GM23338 (cell line): ENCODE measurements around the gene KIF18B. TPM values are rescaled to one million over a fixed set of nuclear protein-coding genes. Genes with fewer than 3 reads are reported as not detected.

Experiments used
- ATAC-seq: fragments of 200-7000 bp; cut with Tn5 transposase; 3 replicates; pipeline ENCODE4 v1.9.1; 2020
- DNase-seq: peaks from one replicate; pipeline ENCODE4 v3.0.0-alpha.2; 2015; ENCODE audit warnings: low spot score
- H2AFZ ChIP-seq: fragments of 200-600 bp; sonication (generic); 2 replicates; pipeline ENCODE4 v1.8.0; 2016; ENCODE audit warnings: antibody characterized with exemption, mild to moderate bottlenecking, moderate library complexity
- H3F3A ChIP-seq: fragments of 200-600 bp; sonication (generic); replicated peaks from 2 replicates; pipeline ENCODE4 v1.8.0; 2017; ENCODE audit warnings: antibody characterized with exemption, mixed run types, low read depth
- H3K27ac ChIP-seq: fragments of 200-600 bp; sonication (generic); 2 replicates; pipeline ENCODE4 v1.6.1; 2016; ENCODE audit warnings: low read depth
- H3K27me3 ChIP-seq: fragments of 200-600 bp; sonication (generic); 2 replicates; pipeline ENCODE4 v1.8.0; 2016; ENCODE audit warnings: mild to moderate bottlenecking, mixed run types, moderate library complexity; ENCODE audit not compliant: insufficient read depth
- H3K36me3 ChIP-seq: fragments of 200-600 bp; sonication (generic); 2 replicates; pipeline ENCODE4 v1.8.0; 2016; ENCODE audit warnings: mild to moderate bottlenecking; ENCODE audit not compliant: insufficient read depth
- H3K4me1 ChIP-seq: fragments of 200-600 bp; sonication (generic); 2 replicates; pipeline ENCODE4 v1.8.0; 2016; ENCODE audit warnings: mild to moderate bottlenecking, moderate library complexity; ENCODE audit not compliant: insufficient read depth
- H3K4me2 ChIP-seq: fragments of 200-600 bp; sonication (generic); 2 replicates; pipeline ENCODE4 v1.7.1; 2017; ENCODE audit warnings: mixed run types
- H3K4me3 ChIP-seq: fragments of 200-600 bp; sonication (generic); 2 replicates; pipeline ENCODE4 v1.6.1; 2016; ENCODE audit warnings: mixed run types
- H3K79me2 ChIP-seq: fragments of 200-600 bp; sonication (generic); replicated peaks from 2 replicates; pipeline ENCODE4 v1.8.0; 2017; ENCODE audit warnings: mild to moderate bottlenecking; ENCODE audit not compliant: insufficient read depth
- H3K9me2 ChIP-seq: fragments of 200-600 bp; sonication (generic); 2 replicates; pipeline ENCODE4 v1.8.0; 2017; ENCODE audit not compliant: insufficient read depth
- H4K20me1 ChIP-seq: fragments of 200-600 bp; sonication (generic); replicated peaks from 2 replicates; pipeline ENCODE4 v1.8.0; 2017; ENCODE audit warnings: mild to moderate bottlenecking; ENCODE audit not compliant: insufficient read depth
- H3K27ac Mint-ChIP-seq: 2 replicates; pipeline ENCODE4 v1.8.0; 2020; ENCODE audit warnings: inconsistent platforms, mild to moderate bottlenecking, moderate library complexity, mixed read lengths
- H3K27me3 Mint-ChIP-seq: 3 replicates; pipeline ENCODE4 v1.8.0; 2022; ENCODE audit warnings: low read depth, mild to moderate bottlenecking, moderate library complexity, mixed read lengths, inconsistent platforms; ENCODE audit not compliant: insufficient read depth, poor library complexity
- H3K36me3 Mint-ChIP-seq: 3 replicates; pipeline ENCODE4 v1.8.0; 2021; ENCODE audit warnings: low read depth, mild to moderate bottlenecking, inconsistent platforms, moderate library complexity, mixed read lengths
- H3K4me1 Mint-ChIP-seq: 3 replicates; pipeline ENCODE4 v1.8.0; 2020; ENCODE audit warnings: mild to moderate bottlenecking, inconsistent platforms, mixed read lengths
- H3K4me3 Mint-ChIP-seq: 3 replicates; pipeline ENCODE4 v1.8.0; 2021; ENCODE audit warnings: moderate library complexity, mild to moderate bottlenecking, inconsistent platforms, mixed read lengths
- H3K9me3 Mint-ChIP-seq: 3 replicates; pipeline ENCODE4 v1.8.0; 2020; ENCODE audit warnings: moderate library complexity, mild to moderate bottlenecking, inconsistent platforms, mixed read lengths
- CREB1 ChIP-seq: fragments of 250-450 bp; sonication (Bioruptor Pico); IDR thresholded peaks from 2 replicates; pipeline ENCODE4 v1.5.0; 2020; ENCODE audit warnings: low read depth, mild to moderate bottlenecking, moderate library complexity
- EZH2phosphoT487 ChIP-seq: fragments of 200-600 bp; sonication (generic); IDR thresholded peaks from one replicate; pipeline ENCODE4 v1.8.1; 2018; ENCODE audit warnings: antibody characterized with exemption; ENCODE audit not compliant: unreplicated experiment
- JUNB ChIP-seq: IDR thresholded peaks from one replicate; pipeline ENCODE4 v1.6.1; 2016; ENCODE audit warnings: antibody characterized with exemption; ENCODE audit not compliant: unreplicated experiment
- NANOG ChIP-seq: IDR thresholded peaks from 2 replicates; pipeline ENCODE4 v1.6.1; 2016; ENCODE audit warnings: antibody characterized with exemption, borderline replicate concordance
- POLR2AphosphoS5 ChIP-seq: IDR thresholded peaks from 2 replicates; pipeline ENCODE4 v1.6.1; 2016; ENCODE audit warnings: antibody characterized with exemption, low read depth
- STAT1 ChIP-seq: IDR thresholded peaks from one replicate; pipeline ENCODE4 v1.6.1; 2016; ENCODE audit warnings: antibody characterized with exemption; ENCODE audit not compliant: unreplicated experiment
- ZNF114 ChIP-seq: fragments of 250-450 bp; sonication (Bioruptor Pico); IDR thresholded peaks from 2 replicates; pipeline ENCODE4 v1.5.0; 2020; ENCODE audit warnings: mild to moderate bottlenecking, moderate library complexity
- polyA plus RNA-seq: library from polyadenylated mRNA; unstranded; fragments of >200 nt; fragmentation: Nextera tagmentation; extraction: Ambion mirVana; gene quantifications from 2 replicates; pipeline ENCODE4 v1.2.1, GENCODE V29; 2016
- total RNA-seq: library from RNA; depleted of rRNA; stranded (reverse); fragments of >200 nt; shearing (Covaris generic); gene quantifications from 2 replicates; pipeline ENCODE4 v1.2.3, GENCODE V29; 2014
- TF ChIP-seq, protein P1 (sequence below): fragments of 250-450 bp; sonication (Bioruptor Pico); IDR thresholded peaks from 2 replicates; pipeline ENCODE4 v1.5.0; 2020; ENCODE audit warnings: mild to moderate bottlenecking, moderate library complexity
- TF ChIP-seq, protein P2 (sequence below): IDR thresholded peaks from one replicate; pipeline ENCODE4 v1.6.1; 2018; ENCODE audit warnings: antibody characterized with exemption; ENCODE audit not compliant: unreplicated experiment
- TF ChIP-seq, protein P3 (sequence below), 2 experiments: fragments of 200-600 bp in 1 of 2; sonication (generic) in 1 of 2; conservative IDR thresholded peaks; 2 replicates each; pipeline versions ENCODE4 v1.5.1 to v1.6.1; 2016 to 2017; ENCODE audit warnings: antibody characterized with exemption in 2 of 2, low read depth in 2 of 2, mild to moderate bottlenecking in 2 of 2, moderate library complexity in 1 of 2

KIF18B gene
- total and polyA plus RNA-seq, 2 experiments from 2014 or later, result 14.1 to 28.4 TPM

DNA sequence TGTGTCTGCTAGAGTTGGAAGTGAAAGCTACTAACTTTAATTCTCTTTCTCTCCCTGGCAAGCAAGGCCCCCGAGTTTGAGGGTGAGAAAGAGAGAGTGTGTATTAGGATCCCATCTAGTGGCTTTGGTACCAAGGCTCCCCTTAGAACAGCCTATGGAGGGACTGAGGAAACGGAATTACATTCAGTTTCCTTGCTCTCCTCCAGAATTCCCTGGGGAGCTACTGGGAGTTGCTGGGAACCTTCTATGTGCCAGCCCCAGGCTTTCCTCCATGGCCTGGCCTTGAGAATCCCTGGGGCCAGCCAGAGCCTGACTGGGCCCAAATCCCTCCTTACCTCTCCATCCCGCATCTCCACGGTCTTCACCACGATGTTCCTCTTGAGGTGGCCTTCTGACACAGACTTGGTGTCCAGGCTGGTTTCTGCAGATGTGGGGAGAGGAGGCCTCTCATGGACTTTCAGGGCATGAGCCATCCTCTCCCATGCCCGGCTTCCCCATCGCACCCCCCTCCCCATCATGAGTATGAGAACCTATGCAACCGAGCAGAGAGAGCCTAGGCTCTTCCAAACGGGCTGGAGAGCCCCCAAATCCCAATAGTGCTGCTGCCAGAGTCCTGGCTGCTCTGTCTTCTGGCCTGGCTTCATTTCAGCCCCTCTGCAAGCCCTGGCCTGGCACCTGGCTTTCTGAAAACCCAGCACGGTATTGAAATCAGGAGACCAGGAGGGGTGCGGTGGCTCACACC is 39.7 kb downstream of the KIF18B start (continued):
- TF ChIP-seq, protein P1, sequence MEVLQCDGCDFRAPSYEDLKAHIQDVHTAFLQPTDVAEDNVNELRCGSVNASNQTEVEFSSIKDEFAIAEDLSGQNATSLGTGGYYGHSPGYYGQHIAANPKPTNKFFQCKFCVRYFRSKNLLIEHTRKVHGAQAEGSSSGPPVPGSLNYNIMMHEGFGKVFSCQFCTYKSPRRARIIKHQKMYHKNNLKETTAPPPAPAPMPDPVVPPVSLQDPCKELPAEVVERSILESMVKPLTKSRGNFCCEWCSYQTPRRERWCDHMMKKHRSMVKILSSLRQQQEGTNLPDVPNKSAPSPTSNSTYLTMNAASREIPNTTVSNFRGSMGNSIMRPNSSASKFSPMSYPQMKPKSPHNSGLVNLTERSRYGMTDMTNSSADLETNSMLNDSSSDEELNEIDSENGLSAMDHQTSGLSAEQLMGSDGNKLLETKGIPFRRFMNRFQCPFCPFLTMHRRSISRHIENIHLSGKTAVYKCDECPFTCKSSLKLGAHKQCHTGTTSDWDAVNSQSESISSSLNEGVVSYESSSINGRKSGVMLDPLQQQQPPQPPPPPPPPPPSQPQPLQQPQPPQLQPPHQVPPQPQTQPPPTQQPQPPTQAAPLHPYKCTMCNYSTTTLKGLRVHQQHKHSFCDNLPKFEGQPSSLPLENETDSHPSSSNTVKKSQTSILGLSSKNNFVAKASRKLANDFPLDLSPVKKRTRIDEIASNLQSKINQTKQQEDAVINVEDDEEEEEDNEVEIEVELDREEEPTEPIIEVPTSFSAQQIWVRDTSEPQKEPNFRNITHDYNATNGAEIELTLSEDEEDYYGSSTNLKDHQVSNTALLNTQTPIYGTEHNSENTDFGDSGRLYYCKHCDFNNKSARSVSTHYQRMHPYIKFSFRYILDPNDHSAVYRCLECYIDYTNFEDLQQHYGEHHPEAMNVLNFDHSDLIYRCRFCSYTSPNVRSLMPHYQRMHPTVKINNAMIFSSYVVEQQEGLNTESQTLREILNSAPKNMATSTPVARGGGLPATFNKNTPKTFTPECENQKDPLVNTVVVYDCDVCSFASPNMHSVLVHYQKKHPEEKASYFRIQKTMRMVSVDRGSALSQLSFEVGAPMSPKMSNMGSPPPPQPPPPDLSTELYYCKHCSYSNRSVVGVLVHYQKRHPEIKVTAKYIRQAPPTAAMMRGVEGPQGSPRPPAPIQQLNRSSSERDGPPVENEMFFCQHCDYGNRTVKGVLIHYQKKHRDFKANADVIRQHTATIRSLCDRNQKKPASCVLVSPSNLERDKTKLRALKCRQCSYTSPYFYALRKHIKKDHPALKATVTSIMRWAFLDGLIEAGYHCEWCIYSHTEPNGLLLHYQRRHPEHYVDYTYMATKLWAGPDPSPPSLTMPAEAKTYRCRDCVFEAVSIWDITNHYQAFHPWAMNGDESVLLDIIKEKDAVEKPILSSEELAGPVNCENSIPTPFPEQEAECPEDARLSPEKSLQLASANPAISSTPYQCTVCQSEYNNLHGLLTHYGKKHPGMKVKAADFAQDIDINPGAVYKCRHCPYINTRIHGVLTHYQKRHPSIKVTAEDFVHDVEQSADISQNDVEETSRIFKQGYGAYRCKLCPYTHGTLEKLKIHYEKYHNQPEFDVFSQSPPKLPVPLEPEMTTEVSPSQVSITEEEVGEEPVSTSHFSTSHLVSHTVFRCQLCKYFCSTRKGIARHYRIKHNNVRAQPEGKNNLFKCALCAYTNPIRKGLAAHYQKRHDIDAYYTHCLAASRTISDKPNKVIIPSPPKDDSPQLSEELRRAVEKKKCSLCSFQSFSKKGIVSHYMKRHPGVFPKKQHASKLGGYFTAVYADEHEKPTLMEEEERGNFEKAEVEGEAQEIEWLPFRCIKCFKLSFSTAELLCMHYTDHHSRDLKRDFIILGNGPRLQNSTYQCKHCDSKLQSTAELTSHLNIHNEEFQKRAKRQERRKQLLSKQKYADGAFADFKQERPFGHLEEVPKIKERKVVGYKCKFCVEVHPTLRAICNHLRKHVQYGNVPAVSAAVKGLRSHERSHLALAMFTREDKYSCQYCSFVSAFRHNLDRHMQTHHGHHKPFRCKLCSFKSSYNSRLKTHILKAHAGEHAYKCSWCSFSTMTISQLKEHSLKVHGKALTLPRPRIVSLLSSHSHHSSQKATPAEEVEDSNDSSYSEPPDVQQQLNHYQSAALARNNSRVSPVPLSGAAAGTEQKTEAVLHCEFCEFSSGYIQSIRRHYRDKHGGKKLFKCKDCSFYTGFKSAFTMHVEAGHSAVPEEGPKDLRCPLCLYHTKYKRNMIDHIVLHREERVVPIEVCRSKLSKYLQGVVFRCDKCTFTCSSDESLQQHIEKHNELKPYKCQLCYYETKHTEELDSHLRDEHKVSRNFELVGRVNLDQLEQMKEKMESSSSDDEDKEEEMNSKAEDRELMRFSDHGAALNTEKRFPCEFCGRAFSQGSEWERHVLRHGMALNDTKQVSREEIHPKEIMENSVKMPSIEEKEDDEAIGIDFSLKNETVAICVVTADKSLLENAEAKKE (CRISPR knock-in tag), result no peak
- TF ChIP-seq ZNF114, result no peak

DNA sequence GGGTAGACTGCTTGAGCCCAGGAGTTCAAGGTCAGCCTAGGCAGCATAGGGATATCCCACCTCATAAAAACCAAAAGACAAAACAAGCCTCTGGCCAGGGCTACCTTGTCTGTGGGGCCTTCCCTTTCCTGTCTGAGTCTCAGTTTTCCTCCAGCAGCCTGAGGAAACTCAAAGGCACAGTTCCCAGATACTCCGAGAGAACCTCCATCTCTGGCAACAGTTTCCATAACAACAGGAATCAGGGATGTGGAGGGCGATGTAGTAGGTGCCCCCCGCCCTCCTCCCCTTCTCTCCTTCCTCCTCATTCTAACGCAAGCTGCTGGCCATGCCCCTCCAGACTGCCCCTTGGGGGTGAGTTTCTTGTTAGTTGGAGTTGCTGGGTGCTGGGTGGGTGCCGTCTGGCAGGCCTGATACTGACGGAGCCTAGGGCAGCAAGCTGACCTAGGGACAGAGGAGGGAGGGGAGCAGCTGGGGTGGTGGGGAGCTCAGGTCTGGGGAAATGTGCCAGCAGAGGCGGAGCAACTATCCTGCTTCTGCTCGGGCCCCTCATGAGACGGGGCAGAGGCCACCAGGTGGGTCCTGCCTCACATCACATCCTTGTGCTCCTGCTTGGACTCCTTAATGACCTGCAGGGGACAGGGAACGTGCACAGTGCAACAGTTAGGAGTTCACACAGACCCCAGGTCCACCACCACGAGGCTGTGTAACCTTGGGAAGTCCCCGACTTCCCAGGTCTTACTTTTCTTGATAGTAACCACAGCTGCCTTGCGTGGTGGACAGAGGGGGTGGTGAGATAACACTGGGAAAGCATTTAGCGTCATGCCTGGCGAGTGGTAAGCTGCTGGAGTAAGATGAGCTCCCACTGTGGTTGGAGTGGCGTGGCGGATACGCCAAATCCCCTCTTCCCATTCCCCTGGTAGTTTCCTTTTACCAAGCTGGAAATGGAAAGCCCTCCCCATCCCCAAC is 40.5 kb downstream of the KIF18B start:
- Mint-ChIP-seq H3K36me3 (no peaks in the 10 kb centered on the region), H3K4me1 (peaks cover 17% of the 10 kb centered on the region), H3K27ac (no peak overlapping the region), H3K9me3 (no peaks in the 10 kb centered on the region), H3K27me3 (peaks cover 22% of the 10 kb centered on the region), H3K4me3 (no peak overlapping the region)
- H2AFZ ChIP-seq, result no peak overlapping the region
- H3K4me1 ChIP-seq, result no peaks in the 10 kb centered on the region; the same call in none of the 2 replicates
- H4K20me1 ChIP-seq, result no peaks in the 10 kb centered on the region
- TF ChIP-seq STAT1 (no peak), ZNF114 (no peak), EZH2phosphoT487 (no peak), POLR2AphosphoS5 (no peak), JUNB (no peak), NANOG (no peak), CREB1 (no peak)
- TF ChIP-seq, protein P2, sequence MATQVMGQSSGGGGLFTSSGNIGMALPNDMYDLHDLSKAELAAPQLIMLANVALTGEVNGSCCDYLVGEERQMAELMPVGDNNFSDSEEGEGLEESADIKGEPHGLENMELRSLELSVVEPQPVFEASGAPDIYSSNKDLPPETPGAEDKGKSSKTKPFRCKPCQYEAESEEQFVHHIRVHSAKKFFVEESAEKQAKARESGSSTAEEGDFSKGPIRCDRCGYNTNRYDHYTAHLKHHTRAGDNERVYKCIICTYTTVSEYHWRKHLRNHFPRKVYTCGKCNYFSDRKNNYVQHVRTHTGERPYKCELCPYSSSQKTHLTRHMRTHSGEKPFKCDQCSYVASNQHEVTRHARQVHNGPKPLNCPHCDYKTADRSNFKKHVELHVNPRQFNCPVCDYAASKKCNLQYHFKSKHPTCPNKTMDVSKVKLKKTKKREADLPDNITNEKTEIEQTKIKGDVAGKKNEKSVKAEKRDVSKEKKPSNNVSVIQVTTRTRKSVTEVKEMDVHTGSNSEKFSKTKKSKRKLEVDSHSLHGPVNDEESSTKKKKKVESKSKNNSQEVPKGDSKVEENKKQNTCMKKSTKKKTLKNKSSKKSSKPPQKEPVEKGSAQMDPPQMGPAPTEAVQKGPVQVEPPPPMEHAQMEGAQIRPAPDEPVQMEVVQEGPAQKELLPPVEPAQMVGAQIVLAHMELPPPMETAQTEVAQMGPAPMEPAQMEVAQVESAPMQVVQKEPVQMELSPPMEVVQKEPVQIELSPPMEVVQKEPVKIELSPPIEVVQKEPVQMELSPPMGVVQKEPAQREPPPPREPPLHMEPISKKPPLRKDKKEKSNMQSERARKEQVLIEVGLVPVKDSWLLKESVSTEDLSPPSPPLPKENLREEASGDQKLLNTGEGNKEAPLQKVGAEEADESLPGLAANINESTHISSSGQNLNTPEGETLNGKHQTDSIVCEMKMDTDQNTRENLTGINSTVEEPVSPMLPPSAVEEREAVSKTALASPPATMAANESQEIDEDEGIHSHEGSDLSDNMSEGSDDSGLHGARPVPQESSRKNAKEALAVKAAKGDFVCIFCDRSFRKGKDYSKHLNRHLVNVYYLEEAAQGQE, result no peak
- TF ChIP-seq, protein P3, sequence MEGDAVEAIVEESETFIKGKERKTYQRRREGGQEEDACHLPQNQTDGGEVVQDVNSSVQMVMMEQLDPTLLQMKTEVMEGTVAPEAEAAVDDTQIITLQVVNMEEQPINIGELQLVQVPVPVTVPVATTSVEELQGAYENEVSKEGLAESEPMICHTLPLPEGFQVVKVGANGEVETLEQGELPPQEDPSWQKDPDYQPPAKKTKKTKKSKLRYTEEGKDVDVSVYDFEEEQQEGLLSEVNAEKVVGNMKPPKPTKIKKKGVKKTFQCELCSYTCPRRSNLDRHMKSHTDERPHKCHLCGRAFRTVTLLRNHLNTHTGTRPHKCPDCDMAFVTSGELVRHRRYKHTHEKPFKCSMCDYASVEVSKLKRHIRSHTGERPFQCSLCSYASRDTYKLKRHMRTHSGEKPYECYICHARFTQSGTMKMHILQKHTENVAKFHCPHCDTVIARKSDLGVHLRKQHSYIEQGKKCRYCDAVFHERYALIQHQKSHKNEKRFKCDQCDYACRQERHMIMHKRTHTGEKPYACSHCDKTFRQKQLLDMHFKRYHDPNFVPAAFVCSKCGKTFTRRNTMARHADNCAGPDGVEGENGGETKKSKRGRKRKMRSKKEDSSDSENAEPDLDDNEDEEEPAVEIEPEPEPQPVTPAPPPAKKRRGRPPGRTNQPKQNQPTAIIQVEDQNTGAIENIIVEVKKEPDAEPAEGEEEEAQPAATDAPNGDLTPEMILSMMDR (conservative IDR thresholded peaks at IDR 0.05; ENCODE audit: low read depth in 2 of 2), result no peak
- H3K27me3 ChIP-seq, result peaks cover 7% of the 10 kb centered on the region
- H3K9me2 ChIP-seq, result no peaks in the 10 kb centered on the region
- H3K4me2 ChIP-seq, result no peak overlapping the region
- no peak overlapping the region for H3K27ac ChIP-seq
- no peaks in the 10 kb centered on the region for H3K79me2 ChIP-seq
- DNase-seq (no peak), ATAC-seq (no peak)
- H3K36me3 ChIP-seq, result no peaks in the 10 kb centered on the region
- H3K4me3 ChIP-seq, result no peak overlapping the region
- peaks cover 10% of the 10 kb centered on the region; the same call in 1 of the 2 replicates for H3F3A ChIP-seq
